ENCODE data around the gene RING1. TPM values are rescaled to one million over a fixed set of nuclear protein-coding genes. Genes with fewer than 3 reads are reported as not detected.

The RING1 gene
- total RNA-seq, 1 experiment from 2014 or later = 48.3 TPM

DNA sequence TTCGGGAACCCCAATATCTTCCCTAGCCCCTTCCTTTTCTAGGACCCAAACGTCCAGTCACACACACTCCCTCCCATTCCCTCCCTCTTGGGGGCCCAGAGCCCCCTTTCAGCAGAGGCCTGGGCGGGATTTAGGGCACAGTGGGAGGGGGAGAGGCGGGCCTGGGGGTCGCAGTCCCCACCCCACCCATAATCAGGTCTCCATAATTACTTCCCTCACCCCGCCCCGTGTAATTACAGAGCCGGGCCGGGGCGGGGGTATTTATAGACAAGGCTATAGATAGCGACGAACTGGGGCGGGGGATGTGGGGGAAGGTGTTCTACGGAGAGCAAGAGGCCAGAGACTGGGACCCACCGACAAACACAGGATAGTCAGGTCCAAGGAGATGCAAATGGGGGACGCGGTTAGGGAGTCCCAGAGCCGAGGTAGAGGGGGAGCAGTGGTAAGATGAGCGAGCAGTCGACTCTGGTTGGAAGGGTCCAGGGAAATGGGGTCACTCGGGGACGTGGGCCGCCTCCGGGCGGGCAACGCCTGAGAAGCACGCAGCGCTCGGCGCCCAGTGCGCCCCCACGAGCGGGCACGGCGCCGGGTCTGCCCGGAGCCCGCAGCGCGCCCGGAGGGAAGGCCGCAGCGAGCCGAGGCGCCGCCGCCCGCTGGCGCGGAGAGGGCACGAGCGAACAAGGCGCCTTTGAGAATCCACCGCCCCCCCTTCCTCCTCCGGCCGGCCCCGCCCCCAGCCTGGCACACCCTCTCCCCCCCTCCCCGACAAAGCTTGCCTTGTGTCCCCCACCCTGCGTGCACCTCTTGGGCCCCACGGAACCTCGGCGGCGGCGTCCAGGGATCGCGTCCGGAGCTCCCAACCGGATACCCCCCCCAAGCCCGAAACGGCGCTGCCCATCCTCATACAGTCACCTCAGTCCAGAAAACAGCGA lies 15.4 kb upstream of the RING1 start:
- no peaks in the 10 kb centered on the region for H3K9me3 Mint-ChIP-seq (ENCODE audit: unreplicated experiment)
- DNase-seq (ENCODE audit: unreplicated experiment) = no peak
- no peaks in the 10 kb centered on the region for H3K27me3 Mint-ChIP-seq (ENCODE audit: insufficient read depth, unreplicated experiment)
- CTCF ChIA-PET = interaction anchor here (0.6 kb wide), 1 partner anchor 56 kb away, joined by 3 read pairs; no protein-coding TSS in a partner anchor
- H3K27ac Mint-ChIP-seq (ENCODE audit: low read depth, unreplicated experiment) = no peak overlapping the region
- TF ChIP-seq, protein P1, sequence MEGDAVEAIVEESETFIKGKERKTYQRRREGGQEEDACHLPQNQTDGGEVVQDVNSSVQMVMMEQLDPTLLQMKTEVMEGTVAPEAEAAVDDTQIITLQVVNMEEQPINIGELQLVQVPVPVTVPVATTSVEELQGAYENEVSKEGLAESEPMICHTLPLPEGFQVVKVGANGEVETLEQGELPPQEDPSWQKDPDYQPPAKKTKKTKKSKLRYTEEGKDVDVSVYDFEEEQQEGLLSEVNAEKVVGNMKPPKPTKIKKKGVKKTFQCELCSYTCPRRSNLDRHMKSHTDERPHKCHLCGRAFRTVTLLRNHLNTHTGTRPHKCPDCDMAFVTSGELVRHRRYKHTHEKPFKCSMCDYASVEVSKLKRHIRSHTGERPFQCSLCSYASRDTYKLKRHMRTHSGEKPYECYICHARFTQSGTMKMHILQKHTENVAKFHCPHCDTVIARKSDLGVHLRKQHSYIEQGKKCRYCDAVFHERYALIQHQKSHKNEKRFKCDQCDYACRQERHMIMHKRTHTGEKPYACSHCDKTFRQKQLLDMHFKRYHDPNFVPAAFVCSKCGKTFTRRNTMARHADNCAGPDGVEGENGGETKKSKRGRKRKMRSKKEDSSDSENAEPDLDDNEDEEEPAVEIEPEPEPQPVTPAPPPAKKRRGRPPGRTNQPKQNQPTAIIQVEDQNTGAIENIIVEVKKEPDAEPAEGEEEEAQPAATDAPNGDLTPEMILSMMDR (IDR thresholded peaks at IDR 0.05; ENCODE audit: unreplicated experiment) = no peak
- no peak overlapping the region for H3K4me3 Mint-ChIP-seq (ENCODE audit: unreplicated experiment)
- intact Hi-C loops (cut with micrococcal nuclease) = no loop called here
- peaks cover 9% of the 10 kb centered on the region for H3K4me1 Mint-ChIP-seq (ENCODE audit: insufficient read depth, unreplicated experiment)
- peaks cover 36% of the 10 kb centered on the region for H3K36me3 Mint-ChIP-seq (ENCODE audit: insufficient read depth, unreplicated experiment)
- BruUV-seq (replicated peaks) = no TSS peak
- POLR2A ChIA-PET = no interaction called here

DNA sequence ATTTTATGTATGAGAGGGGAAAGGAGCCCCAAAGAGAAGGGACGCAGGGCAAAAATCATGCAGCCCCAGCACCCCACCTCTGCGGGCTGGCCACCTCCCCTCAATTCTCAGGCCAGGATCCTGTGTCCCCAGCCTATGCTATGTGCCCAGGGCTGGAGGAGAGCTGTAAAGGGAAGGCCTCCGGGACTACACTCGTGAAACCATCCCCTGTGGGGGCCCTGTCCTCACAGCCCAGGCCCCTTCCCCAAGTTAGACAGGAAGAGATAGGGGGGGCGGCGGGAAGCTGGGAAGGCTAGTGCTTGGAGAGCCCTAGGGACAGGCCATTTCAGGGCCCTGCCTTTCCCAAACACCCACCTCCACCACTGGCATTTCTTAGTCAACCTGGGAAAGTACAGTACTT lies 14.7 kb upstream of the RING1 start:
- Mint-ChIP-seq H3K36me3 (ENCODE audit: insufficient read depth, unreplicated experiment) (peaks cover 36% of the 10 kb centered on the region), H3K27me3 (ENCODE audit: insufficient read depth, unreplicated experiment) (no peaks in the 10 kb centered on the region), H3K4me1 (ENCODE audit: insufficient read depth, unreplicated experiment) (peaks cover 15% of the 10 kb centered on the region), H3K4me3 (ENCODE audit: unreplicated experiment) (no peak overlapping the region), H3K27ac (ENCODE audit: low read depth, unreplicated experiment) (no peak overlapping the region), H3K9me3 (ENCODE audit: unreplicated experiment) (no peaks in the 10 kb centered on the region)
- TF ChIP-seq, protein P1 (IDR thresholded peaks at IDR 0.05; ENCODE audit: unreplicated experiment) = no peak
- CTCF ChIA-PET = no interaction called here
- no peak for DNase-seq (ENCODE audit: unreplicated experiment)
- intact Hi-C loops (cut with micrococcal nuclease) = no loop called here
- POLR2A ChIA-PET = no interaction called here
- no TSS peak for BruUV-seq (replicated peaks)

GRCh38 chr6:33194431-33194979 lies 13.8 kb upstream of the RING1 start:
- Mint-ChIP-seq H3K27ac (ENCODE audit: low read depth, unreplicated experiment) (no peak overlapping the region), H3K36me3 (ENCODE audit: insufficient read depth, unreplicated experiment) (peaks cover 36% of the 10 kb centered on the region), H3K4me3 (ENCODE audit: unreplicated experiment) (no peak overlapping the region), H3K27me3 (ENCODE audit: insufficient read depth, unreplicated experiment) (no peaks in the 10 kb centered on the region), H3K9me3 (ENCODE audit: unreplicated experiment) (no peaks in the 10 kb centered on the region), H3K4me1 (ENCODE audit: insufficient read depth, unreplicated experiment) (peaks cover 24% of the 10 kb centered on the region)
- BruUV-seq (replicated peaks) = no TSS peak
- CTCF ChIA-PET = interaction anchor here (0.6 kb wide), 1 partner anchor 105 kb away, joined by 4 read pairs; no protein-coding TSS in a partner anchor
- intact Hi-C loops (cut with micrococcal nuclease) = no loop called here
- POLR2A ChIA-PET = interaction anchor here (0.8 kb wide), 1 partner anchor 56 kb away, joined by 3 read pairs; no protein-coding TSS in a partner anchor
- DNase-seq (ENCODE audit: unreplicated experiment) = no peak
- TF ChIP-seq, protein P1 (IDR thresholded peaks at IDR 0.05; ENCODE audit: unreplicated experiment) = no peak

All from MCF 10A (cell line).